Measurements from ENCODE around the gene CDKN2AIP. TPM values are rescaled to one million over a fixed set of nuclear protein-coding genes. Genes with fewer than 3 reads are reported as not detected.
"Not testable (repeated sequence)": the region's sequence is repeated elsewhere in the genome, so short reads cannot be mapped to it uniquely, and the experiment has no call there.

Gene CDKN2AIP
- polyA plus RNA-seq, 1 experiment, result 9.4 TPM

DNA sequence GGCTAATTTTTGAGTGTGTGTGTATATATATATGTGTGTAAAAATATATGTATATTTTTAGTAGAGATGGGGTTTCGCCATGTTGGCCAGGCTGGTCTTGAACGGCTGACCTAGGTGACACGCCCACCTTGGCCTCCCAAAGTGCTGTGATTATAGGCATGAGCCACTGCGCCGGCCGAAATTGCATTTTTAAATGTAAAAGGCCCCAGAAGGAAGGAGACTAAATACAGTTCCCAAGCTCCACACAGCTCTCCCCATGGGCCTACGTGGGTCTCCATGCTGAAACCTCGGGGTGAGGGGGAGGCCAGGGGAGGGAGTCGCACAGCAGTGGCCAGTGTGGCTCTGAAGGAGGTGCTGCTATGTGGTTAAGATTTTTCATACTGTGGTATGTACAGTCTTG lies 12.8 kb upstream of the CDKN2AIP start:
- TF ChIP-seq, protein P1, sequence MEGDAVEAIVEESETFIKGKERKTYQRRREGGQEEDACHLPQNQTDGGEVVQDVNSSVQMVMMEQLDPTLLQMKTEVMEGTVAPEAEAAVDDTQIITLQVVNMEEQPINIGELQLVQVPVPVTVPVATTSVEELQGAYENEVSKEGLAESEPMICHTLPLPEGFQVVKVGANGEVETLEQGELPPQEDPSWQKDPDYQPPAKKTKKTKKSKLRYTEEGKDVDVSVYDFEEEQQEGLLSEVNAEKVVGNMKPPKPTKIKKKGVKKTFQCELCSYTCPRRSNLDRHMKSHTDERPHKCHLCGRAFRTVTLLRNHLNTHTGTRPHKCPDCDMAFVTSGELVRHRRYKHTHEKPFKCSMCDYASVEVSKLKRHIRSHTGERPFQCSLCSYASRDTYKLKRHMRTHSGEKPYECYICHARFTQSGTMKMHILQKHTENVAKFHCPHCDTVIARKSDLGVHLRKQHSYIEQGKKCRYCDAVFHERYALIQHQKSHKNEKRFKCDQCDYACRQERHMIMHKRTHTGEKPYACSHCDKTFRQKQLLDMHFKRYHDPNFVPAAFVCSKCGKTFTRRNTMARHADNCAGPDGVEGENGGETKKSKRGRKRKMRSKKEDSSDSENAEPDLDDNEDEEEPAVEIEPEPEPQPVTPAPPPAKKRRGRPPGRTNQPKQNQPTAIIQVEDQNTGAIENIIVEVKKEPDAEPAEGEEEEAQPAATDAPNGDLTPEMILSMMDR (IDR thresholded peaks at IDR 0.05; ENCODE audit: insufficient read depth, low read depth, low read length), result no peak
- DNase-seq (ENCODE audit: low read depth), result no peak
- Histone ChIP-seq H3K27me3 (ENCODE audit: control insufficient read depth, insufficient read depth, low read length) (no peaks in the 10 kb centered on the region), H3K4me3 (ENCODE audit: low read depth, low read length) (no peak overlapping the region), H3K36me3 (ENCODE audit: control insufficient read depth, insufficient read depth, low read length) (no peaks in the 10 kb centered on the region)
- CTCF ChIA-PET, result no interaction called here
- POLR2A ChIA-PET, result no interaction called here

DNA sequence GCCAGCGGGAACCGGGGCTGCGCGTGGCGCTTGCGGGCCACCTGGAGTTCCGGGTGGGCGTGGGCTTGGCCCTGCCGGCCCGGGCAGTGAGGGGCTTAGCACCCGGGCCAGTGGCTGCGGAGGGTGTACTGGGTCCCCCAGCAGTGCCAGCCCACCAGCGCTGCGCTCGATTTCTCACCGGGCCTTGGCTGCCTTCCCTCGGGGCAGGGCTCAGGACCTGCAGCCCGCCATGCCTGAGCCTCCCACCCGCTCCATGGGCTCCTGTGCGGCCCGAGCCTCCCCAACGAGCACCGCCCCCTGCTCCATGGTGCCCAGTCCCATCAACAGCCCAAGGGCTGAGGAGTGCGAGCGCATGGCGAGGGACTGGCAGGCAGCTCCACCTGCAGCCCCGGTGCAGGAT lies 11.3 kb upstream of the CDKN2AIP start:
- POLR2A ChIA-PET; H3K4me3 ChIP-seq (ENCODE audit: low read depth, low read length); H3K27me3 ChIP-seq (ENCODE audit: control insufficient read depth, insufficient read depth, low read length); H3K36me3 ChIP-seq (ENCODE audit: control insufficient read depth, insufficient read depth, low read length); CTCF ChIA-PET; DNase-seq (ENCODE audit: low read depth): not testable (repeated sequence)

DNA sequence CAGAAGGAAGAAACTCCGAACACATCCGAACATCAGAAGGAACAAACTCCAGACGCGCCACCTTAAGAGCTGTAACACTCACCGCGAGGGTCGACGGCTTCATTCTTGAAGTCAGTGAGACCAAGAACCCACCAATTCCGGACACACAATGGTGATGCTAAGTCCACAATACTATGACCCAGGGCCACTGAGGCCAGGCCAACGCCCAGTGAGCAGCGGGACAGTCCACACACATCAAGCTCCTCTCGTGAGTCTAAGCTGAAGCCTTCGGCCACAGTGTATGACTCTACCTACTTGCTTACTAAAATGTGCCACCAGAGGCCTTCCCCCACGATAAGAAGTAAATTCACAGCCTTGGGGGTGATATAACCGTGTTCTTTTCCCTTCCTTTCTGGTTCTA lies 10.2 kb upstream of the CDKN2AIP start:
- CTCF ChIA-PET, result interaction anchor here (0.6 kb wide), 1 partner anchor 111 kb away, joined by 5 read pairs; no protein-coding TSS in a partner anchor
- H3K4me3 ChIP-seq (ENCODE audit: low read depth, low read length), result no peak overlapping the region
- no peak for DNase-seq (ENCODE audit: low read depth)
- H3K36me3 ChIP-seq (ENCODE audit: control insufficient read depth, insufficient read depth, low read length), result no peaks in the 10 kb centered on the region
- TF ChIP-seq, protein P1 (IDR thresholded peaks at IDR 0.05; ENCODE audit: insufficient read depth, low read depth, low read length), result no peak
- POLR2A ChIA-PET, result no interaction called here
- no peaks in the 10 kb centered on the region for H3K27me3 ChIP-seq (ENCODE audit: control insufficient read depth, insufficient read depth, low read length)

DNA sequence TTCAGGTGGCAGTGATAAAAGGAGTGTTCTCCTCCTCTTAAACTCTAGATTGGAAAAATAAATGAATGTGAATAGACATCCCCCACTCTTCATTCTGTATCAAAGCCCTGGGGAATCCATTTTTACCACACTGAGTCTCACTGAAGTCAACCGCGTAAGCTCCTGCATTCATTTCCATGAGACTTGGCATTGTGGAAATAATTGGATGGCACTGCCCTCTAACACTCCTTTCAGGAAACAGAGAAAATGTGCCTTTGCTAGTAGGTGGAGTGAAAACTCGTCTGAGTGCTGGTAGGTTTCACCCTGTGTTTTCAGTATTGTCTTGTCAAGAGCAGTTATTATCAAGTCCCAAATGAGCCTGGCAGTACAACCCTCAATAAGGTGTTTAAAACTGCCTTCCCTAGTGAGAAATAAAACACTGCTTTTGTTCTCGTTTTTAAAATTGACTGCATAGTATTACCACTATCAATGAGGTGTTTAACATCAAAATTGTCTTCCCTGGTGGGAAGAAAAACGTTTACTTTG lies 9.7 kb upstream of the CDKN2AIP start:
- TF ChIP-seq, protein P1 (IDR thresholded peaks at IDR 0.05; ENCODE audit: insufficient read depth, low read depth, low read length), result no peak
- ChIA-PET CTCF (interaction anchor here (0.6 kb wide), 1 partner anchor 112 kb away, joined by 5 read pairs; no protein-coding TSS in a partner anchor), POLR2A (no interaction called here)
- no peaks in the 10 kb centered on the region for H3K27me3 ChIP-seq (ENCODE audit: control insufficient read depth, insufficient read depth, low read length)
- H3K4me3 ChIP-seq (ENCODE audit: low read depth, low read length), result no peak overlapping the region
- DNase-seq (ENCODE audit: low read depth), result no peak
- no peaks in the 10 kb centered on the region for H3K36me3 ChIP-seq (ENCODE audit: control insufficient read depth, insufficient read depth, low read length)

DNA sequence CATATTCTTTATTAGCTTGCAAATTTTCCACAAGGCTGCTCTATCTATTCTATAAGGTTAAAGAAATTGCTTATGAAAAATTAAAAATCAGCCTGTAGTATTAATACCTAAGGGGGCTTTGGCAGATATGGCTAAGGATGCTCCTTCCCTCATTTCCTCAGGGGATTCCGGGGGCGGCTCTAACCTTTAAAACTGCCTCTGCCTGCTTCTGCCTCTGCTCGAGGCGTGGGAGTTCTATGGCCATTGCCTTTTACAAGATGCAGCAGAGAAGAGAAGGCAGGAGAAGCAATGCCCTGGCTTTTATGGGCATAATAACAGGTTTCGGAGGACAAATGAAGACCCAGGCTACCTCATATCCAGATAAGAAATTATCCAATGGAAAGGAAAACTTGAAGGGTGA lies 8.6 kb upstream of the CDKN2AIP start:
- TF ChIP-seq, protein P1 (IDR thresholded peaks at IDR 0.05; ENCODE audit: insufficient read depth, low read depth, low read length), result no peak
- ChIA-PET CTCF (no interaction called here), POLR2A (no interaction called here)
- Histone ChIP-seq H3K4me3 (ENCODE audit: low read depth, low read length) (no peak overlapping the region), H3K27me3 (ENCODE audit: control insufficient read depth, insufficient read depth, low read length) (no peaks in the 10 kb centered on the region), H3K36me3 (ENCODE audit: control insufficient read depth, insufficient read depth, low read length) (no peaks in the 10 kb centered on the region)
- DNase-seq (ENCODE audit: low read depth), result no peak

DNA sequence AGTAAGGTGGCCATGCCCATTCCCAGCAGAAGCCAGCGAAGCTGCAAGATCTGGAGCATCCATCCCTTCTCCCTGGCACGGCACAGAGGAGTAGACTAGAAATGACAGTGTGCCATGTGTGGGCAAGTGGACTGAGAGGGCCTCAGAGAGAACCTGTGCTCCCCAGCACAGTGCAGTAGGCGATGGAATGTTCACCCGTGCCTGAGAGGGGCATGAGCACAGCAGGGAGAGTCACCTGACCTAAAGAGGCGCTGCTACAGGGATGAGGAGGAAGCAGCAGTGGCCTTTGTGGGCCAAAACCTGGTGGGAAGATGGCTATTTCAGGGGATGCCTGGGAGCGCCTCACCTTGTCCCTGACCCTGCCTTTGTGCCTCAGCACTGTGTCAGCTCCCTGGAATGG lies 8.0 kb upstream of the CDKN2AIP start:
- H3K36me3 ChIP-seq (ENCODE audit: control insufficient read depth, insufficient read depth, low read length), result no peaks in the 10 kb centered on the region
- DNase-seq (ENCODE audit: low read depth), result no peak
- TF ChIP-seq, protein P1 (IDR thresholded peaks at IDR 0.05; ENCODE audit: insufficient read depth, low read depth, low read length), result no peak
- H3K4me3 ChIP-seq (ENCODE audit: low read depth, low read length), result no peak overlapping the region
- POLR2A ChIA-PET, result no interaction called here
- no peaks in the 10 kb centered on the region for H3K27me3 ChIP-seq (ENCODE audit: control insufficient read depth, insufficient read depth, low read length)
- CTCF ChIA-PET, result interaction anchor here (1.1 kb wide), 1 partner anchor 20 kb away, joined by 4 read pairs; no protein-coding TSS in a partner anchor

Measured in BJ (cell line).